CD4-positive, alpha-beta memory T cell (primary cell): ENCODE data around the gene LRRC1. TPM values are rescaled to one million over a fixed set of nuclear protein-coding genes. Genes with fewer than 3 reads are reported as not detected.

Experiments used
- CTCF ChIA-PET: fragments of 350-600 bp; sonication (Branson Sonifier 250); formaldehyde crosslinking; loops from one replicate; lab custom pipeline; 2021; ENCODE audit warnings: inconsistent platforms; ENCODE audit not compliant: partially characterized antibody; lab: Charles Lee
- POLR2A ChIA-PET: fragments of 350-600 bp; sonication (Branson Sonifier 250); formaldehyde crosslinking; loops from one replicate; lab custom pipeline; 2021; ENCODE audit not compliant: partially characterized antibody; lab: Charles Lee
- DNase-seq, 5 donors: peaks; one replicate each; pipeline versions ENCODE4 v3.0.0 to v3.0.0-alpha.2; 2020 to 2022; ENCODE audit warnings: mixed read lengths in 1 of 5
- H3K27ac ChIP-seq: one replicate; pipeline ENCODE4 v1.7.0; 2013; ENCODE audit warnings: low read depth, low read length
- H3K27me3 ChIP-seq: 2 replicates; pipeline ENCODE4 v1.7.0; 2013; ENCODE audit warnings: mild to moderate bottlenecking, low read length, moderate library complexity; ENCODE audit not compliant: insufficient read depth
- H3K36me3 ChIP-seq: 2 replicates; pipeline ENCODE4 v1.7.0; 2013; ENCODE audit warnings: mild to moderate bottlenecking, low read length, moderate library complexity; ENCODE audit not compliant: insufficient read depth
- H3K4me1 ChIP-seq: 2 replicates; pipeline ENCODE4 v1.7.0; 2013; ENCODE audit warnings: mild to moderate bottlenecking, low read length, moderate library complexity; ENCODE audit not compliant: insufficient read depth
- H3K4me3 ChIP-seq, 2 donors: one replicate each; pipeline ENCODE4 v1.7.0; 2013; ENCODE audit warnings: low read length in 2 of 2, mild to moderate bottlenecking in 1 of 2
- H3K9me3 ChIP-seq, 2 donors: one replicate each; pipeline ENCODE4 v1.7.0; 2013; ENCODE audit warnings: low read length in 2 of 2, control low read depth in 1 of 2; ENCODE audit not compliant: control insufficient read depth in 1 of 2
- H3K27ac Mint-ChIP-seq, 7 donors: one replicate each; pipeline ENCODE4 v1.8.0; 2020 to 2021; ENCODE audit warnings: mixed read lengths in 7 of 7, mild to moderate bottlenecking in 6 of 7, inconsistent platforms in 3 of 7, moderate library complexity in 3 of 7
- H3K27me3 Mint-ChIP-seq, 2 donors: one replicate each; pipeline ENCODE4 v1.8.0; 2020 to 2021; ENCODE audit warnings: mixed read lengths in 2 of 2
- H3K36me3 Mint-ChIP-seq, 2 donors: one replicate each; pipeline ENCODE4 v1.8.0; 2020 to 2021; ENCODE audit warnings: mixed read lengths in 2 of 2, inconsistent platforms in 1 of 2, mild to moderate bottlenecking in 1 of 2
- H3K4me1 Mint-ChIP-seq, 4 donors: one replicate each; pipeline ENCODE4 v1.8.0; 2020 to 2021; ENCODE audit warnings: mixed read lengths in 4 of 4, mild to moderate bottlenecking in 1 of 4
- H3K4me3 Mint-ChIP-seq, 8 donors: one replicate each; pipeline ENCODE4 v1.8.0; 2020 to 2021; ENCODE audit warnings: mixed read lengths in 8 of 8, mild to moderate bottlenecking in 7 of 8, moderate library complexity in 6 of 8, inconsistent platforms in 3 of 8
- H3K9me3 Mint-ChIP-seq, 8 donors: one replicate each; pipeline ENCODE4 v1.8.0; 2020 to 2021; ENCODE audit warnings: mixed read lengths in 8 of 8, mild to moderate bottlenecking in 5 of 8, inconsistent platforms in 3 of 8, moderate library complexity in 1 of 8
- intact Hi-C: fragments of 100-400 bp; cut with micrococcal nuclease; formaldehyde crosslinking; loops from one replicate; pipeline ENCODE4 v1.15.1; 2023
- polyA plus RNA-seq, 2 donors: library from polyadenylated mRNA; unstranded; fragments of 300-500 nt; fragmentation: Illumina TruSeq; gene quantifications; one replicate each; pipeline ENCODE4 v1.2.3, GENCODE V29; 2021
- total RNA-seq, 2 experiments: library from RNA; stranded (reverse); gene quantifications; one replicate each; pipeline ENCODE4 v1.2.3, GENCODE V29; 2021

The LRRC1 gene
- total and polyA plus RNA-seq, 4 experiments from 2014 or later = 2.2 to 5.2 (median 3.7) TPM

DNA sequence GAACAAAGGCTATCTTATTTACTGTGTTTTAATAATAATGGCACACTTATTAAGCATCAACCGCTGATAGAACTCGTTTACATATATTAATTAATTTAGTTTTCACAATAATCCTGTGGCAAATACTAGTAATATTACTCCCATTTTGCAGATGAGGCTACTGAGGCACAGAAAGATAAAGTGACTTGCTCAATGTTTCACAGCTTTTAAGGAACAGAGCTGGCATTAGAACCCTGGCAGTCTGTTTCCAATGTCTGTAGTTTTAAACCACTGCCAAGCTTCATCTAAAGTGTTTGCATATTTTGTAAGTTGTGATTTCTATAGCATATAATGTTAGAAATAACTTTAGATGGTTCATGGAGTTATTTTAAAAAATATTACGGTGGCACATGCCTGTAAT is 38.4 kb upstream of the LRRC1 start:
- ChIA-PET CTCF (no interaction called here), POLR2A (no interaction called here)
- Mint-ChIP-seq H3K36me3 (no peaks in the 10 kb centered on the region), H3K27ac (no peak overlapping the region), H3K9me3 (no peaks in the 10 kb centered on the region), H3K27me3 (peaks cover 5 to 6% of the 10 kb centered on the region in 2 donors), H3K4me3 (no peak overlapping the region), H3K4me1 (no peaks in the 10 kb centered on the region)
- no peaks in the 10 kb centered on the region for H3K9me3 ChIP-seq
- no peaks in the 10 kb centered on the region for H3K27me3 ChIP-seq
- intact Hi-C loops = no loop called here
- no peaks in the 10 kb centered on the region for H3K4me1 ChIP-seq
- H3K27ac ChIP-seq = no peak overlapping the region
- H3K4me3 ChIP-seq = no peak overlapping the region
- DNase-seq = no peak
- H3K36me3 ChIP-seq = no peaks in the 10 kb centered on the region

DNA sequence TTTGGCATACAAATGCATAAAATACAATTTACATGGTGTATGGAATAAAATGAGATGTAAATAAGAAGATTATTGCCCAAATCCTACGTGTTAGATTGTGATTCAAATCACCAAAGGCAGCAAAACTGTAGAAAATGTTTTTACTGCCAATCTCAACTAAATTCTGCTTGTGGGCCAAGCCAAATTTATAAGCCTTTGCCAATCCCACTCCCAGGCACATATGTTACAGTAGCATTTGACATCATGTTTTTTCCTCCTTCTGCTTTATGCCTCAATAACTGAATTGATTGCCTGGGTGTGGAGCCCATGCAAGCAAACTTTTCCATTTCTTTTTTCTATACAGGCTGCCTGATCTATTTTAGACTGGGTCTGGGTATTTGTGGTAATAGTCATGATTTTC is 36.3 kb upstream of the LRRC1 start:
- ChIA-PET CTCF (no interaction called here), POLR2A (no interaction called here)
- Histone ChIP-seq H3K4me1 (no peaks in the 10 kb centered on the region), H3K36me3 (no peaks in the 10 kb centered on the region), H3K4me3 (no peak overlapping the region), H3K9me3 (no peaks in the 10 kb centered on the region), H3K27me3 (no peaks in the 10 kb centered on the region), H3K27ac (no peak overlapping the region)
- DNase-seq = no peak
- intact Hi-C loops = no loop called here
- Mint-ChIP-seq H3K27me3 (peaks cover 4 to 5% of the 10 kb centered on the region in 2 donors), H3K9me3 (no peaks in the 10 kb centered on the region), H3K4me1 (no peaks in the 10 kb centered on the region), H3K4me3 (no peak overlapping the region), H3K36me3 (no peaks in the 10 kb centered on the region), H3K27ac (no peak overlapping the region)

DNA sequence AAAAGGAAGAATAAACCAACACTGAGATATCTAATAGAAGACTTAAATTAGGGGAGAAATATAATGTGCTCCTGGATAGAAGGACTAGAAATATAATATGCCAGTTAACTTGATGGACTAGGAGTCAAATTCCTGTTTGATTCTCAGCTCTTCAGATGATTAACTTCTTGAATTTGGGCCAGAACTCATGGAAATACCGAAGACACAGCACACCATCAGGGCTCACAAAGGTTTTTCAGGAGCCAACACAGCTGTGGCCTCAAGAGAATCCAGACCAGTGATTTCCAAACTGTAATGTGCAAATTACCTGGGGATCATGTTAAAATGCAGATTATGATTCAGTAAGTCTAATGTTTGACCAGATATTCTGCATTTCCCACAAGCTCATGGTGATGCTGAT is 33.8 kb upstream of the LRRC1 start:
- ChIA-PET CTCF (interaction anchor here (1.1 to 1.6 kb wide), 4 partner anchors 33 to 61 kb away, joined by 3 to 4 read pairs (median 3); no protein-coding TSS in a partner anchor), POLR2A (no interaction called here)

DNA sequence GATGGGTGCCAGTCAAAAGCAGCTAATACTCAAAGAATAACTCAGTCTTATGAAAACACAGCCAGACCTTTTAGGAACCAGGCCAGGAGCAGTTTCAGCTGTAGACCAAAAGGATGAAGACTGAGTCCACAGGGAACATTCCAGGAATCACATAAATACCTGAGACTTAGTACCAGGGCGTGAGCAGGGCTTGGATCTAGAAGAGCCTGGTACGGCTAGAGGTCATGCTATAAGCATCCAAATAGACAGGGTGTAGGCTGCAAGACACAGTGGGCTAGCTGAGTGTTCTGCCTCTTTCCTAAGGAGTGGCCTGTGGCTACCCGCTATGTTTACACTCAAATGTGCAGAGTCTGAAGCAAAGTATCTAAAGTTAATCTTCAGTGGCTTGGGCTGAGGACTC is 29.5 kb upstream of the LRRC1 start:
- H3K4me1 Mint-ChIP-seq = no peaks in the 10 kb centered on the region
- POLR2A ChIA-PET = no interaction called here
- peaks cover 8 to 13% of the 10 kb centered on the region in 2 donors for H3K27me3 Mint-ChIP-seq
- no peaks in the 10 kb centered on the region for H3K9me3 ChIP-seq
- no peak for DNase-seq
- intact Hi-C loops = no loop called here
- no peaks in the 10 kb centered on the region for H3K36me3 ChIP-seq
- no peaks in the 10 kb centered on the region for H3K9me3 Mint-ChIP-seq
- H3K36me3 Mint-ChIP-seq = no peaks in the 10 kb centered on the region
- H3K27me3 ChIP-seq = no peaks in the 10 kb centered on the region
- no peak overlapping the region for H3K27ac Mint-ChIP-seq
- H3K4me3 ChIP-seq = no peak overlapping the region
- no peaks in the 10 kb centered on the region for H3K4me1 ChIP-seq
- H3K27ac ChIP-seq = no peak overlapping the region
- H3K4me3 Mint-ChIP-seq = no peak overlapping the region
- CTCF ChIA-PET = interaction anchor here (1.3 kb wide), 1 partner anchor 16 kb away, joined by 3 read pairs; no protein-coding TSS in a partner anchor

More for the DNA sequence above, 33.8 kb upstream of the LRRC1 start:
- peaks cover 5% of the 10 kb centered on the region in 2 donors for H3K27me3 Mint-ChIP-seq
- H3K4me3 Mint-ChIP-seq = no peak overlapping the region
- no peaks in the 10 kb centered on the region for H3K36me3 Mint-ChIP-seq
- Histone ChIP-seq H3K27ac (no peak overlapping the region), H3K36me3 (no peaks in the 10 kb centered on the region), H3K4me3 (no peak overlapping the region), H3K9me3 (no peaks in the 10 kb centered on the region), H3K4me1 (no peaks in the 10 kb centered on the region), H3K27me3 (no peaks in the 10 kb centered on the region)
- no peak for DNase-seq
- H3K27ac Mint-ChIP-seq = no peak overlapping the region
- intact Hi-C loops = no loop called here
- H3K9me3 Mint-ChIP-seq = no peaks in the 10 kb centered on the region
- no peaks in the 10 kb centered on the region for H3K4me1 Mint-ChIP-seq

DNA sequence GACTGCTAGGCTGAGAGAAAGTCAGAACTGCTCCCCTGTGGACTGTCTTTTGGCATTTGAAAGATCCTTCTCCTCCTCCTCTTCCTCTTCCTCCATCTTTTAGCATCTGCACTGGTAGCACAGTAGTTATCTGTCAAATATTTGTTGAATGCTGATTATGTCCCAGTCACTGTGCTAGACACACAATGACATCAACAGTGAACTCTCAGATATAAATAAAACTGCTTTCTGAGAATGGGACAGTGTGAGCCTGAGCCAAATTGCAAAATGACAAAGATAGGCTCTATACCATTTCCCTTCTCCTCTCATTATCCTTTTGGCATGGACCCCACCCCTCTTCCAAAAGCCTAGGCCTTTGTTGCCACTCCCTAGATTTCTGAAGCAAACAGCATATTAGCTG is 27.9 kb upstream of the LRRC1 start:
- DNase-seq = no peak
- H3K4me3 ChIP-seq = no peak overlapping the region
- no peaks in the 10 kb centered on the region for H3K9me3 ChIP-seq
- intact Hi-C loops = no loop called here
- Mint-ChIP-seq H3K36me3 (no peaks in the 10 kb centered on the region), H3K4me3 (no peak overlapping the region), H3K9me3 (no peaks in the 10 kb centered on the region), H3K4me1 (no peaks in the 10 kb centered on the region), H3K27me3 (peaks cover 8 to 15% of the 10 kb centered on the region in 2 donors), H3K27ac (no peak overlapping the region)
- CTCF ChIA-PET = no interaction called here
- POLR2A ChIA-PET = no interaction called here
- H3K27me3 ChIP-seq = no peaks in the 10 kb centered on the region
- H3K4me1 ChIP-seq = no peaks in the 10 kb centered on the region
- H3K27ac ChIP-seq = no peak overlapping the region
- no peaks in the 10 kb centered on the region for H3K36me3 ChIP-seq

DNA sequence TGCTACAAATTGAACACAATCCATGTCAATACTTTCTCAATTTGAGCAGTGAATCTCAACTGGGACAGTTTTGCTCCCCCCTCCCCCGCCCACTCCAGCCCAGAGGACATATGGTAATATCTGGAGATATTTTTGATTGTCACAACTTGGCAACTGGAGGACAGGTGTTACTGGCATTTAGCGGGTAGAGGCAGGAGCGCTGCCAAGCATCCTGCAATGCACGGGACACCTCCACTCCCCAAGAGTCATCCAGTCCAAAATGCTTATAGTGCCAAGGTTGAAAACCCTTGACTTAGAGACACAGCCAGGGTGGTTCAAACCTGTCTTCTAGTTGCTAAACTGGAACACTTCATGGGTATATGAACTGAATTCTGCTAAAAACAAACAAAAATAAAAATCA is 26.9 kb upstream of the LRRC1 start:
- no peaks in the 10 kb centered on the region for H3K9me3 ChIP-seq
- H3K27ac Mint-ChIP-seq = no peak overlapping the region

DNA sequence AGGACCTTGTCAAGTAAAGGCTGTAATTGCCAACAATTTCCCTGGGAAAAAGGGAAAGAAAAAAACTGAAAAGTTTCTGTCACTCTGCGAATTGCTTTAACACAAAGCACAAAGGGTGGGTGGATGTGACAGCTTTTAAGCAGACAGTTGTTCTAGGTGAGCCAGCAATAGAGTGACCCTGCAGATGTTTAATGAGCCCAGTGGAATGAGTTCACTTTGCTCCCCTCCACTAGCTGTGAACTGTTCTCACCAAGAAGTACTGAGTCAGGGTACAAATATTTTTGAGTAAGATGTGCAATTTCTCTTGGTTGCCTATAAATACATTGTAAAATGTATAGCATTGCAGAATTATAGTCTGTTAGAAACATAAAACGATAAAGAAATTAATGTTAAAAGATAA is 26.2 kb upstream of the LRRC1 start:
- Mint-ChIP-seq H3K4me1 (no peaks in the 10 kb centered on the region), H3K27ac (no peak overlapping the region), H3K9me3 (peaks cover 0 to 2% (median 0%) of the 10 kb centered on the region in 8 donors)

More for the DNA sequence above, 26.9 kb upstream of the LRRC1 start:
- DNase-seq = no peak
- Histone ChIP-seq H3K27ac (no peak overlapping the region), H3K4me1 (no peaks in the 10 kb centered on the region), H3K27me3 (no peaks in the 10 kb centered on the region), H3K36me3 (no peaks in the 10 kb centered on the region), H3K4me3 (no peak overlapping the region)
- intact Hi-C loops = no loop called here
- Mint-ChIP-seq H3K9me3 (peaks cover 0 to 2% (median 0%) of the 10 kb centered on the region in 8 donors), H3K4me1 (no peaks in the 10 kb centered on the region), H3K27me3 (peaks cover 11 to 18% of the 10 kb centered on the region in 2 donors), H3K36me3 (no peaks in the 10 kb centered on the region), H3K4me3 (no peak overlapping the region)
- ChIA-PET POLR2A (no interaction called here), CTCF (no interaction called here)

More for the DNA sequence above, 26.2 kb upstream of the LRRC1 start:
- no peak for DNase-seq
- CTCF ChIA-PET = no interaction called here
- Histone ChIP-seq H3K4me1 (no peaks in the 10 kb centered on the region), H3K4me3 (no peak overlapping the region), H3K27me3 (no peaks in the 10 kb centered on the region), H3K27ac (no peak overlapping the region), H3K9me3 (no peaks in the 10 kb centered on the region), H3K36me3 (no peaks in the 10 kb centered on the region)
- intact Hi-C loops = no loop called here
- peaks cover 11 to 16% of the 10 kb centered on the region in 2 donors for H3K27me3 Mint-ChIP-seq
- POLR2A ChIA-PET = no interaction called here
- no peak overlapping the region for H3K4me3 Mint-ChIP-seq
- H3K36me3 Mint-ChIP-seq = no peaks in the 10 kb centered on the region
